ENCODE data around the gene KPNA4.

The KPNA4 gene

DNA sequence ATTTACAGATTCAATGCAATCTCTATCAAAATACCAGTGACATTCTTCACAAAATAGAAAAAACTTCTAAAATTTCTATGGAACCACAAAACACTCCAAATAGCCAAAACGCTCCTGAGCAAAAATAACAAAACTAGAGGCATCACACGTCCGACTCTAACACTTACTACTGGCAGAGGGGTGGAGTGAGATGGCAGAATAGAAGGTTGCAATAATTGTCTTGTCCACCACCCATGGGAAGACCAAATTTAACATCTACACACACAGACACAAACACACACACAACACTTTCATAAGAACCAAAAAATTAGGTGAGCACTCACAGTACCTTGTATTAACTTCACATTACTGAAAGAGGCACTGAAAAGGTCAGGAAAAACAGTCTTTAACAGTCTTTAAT lies 21.3 kb upstream of the KPNA4 start:
- Histone ChIP-seq H3K36me3 (ENCODE audit: insufficient read depth, low read length) (no peaks in the 10 kb centered on the region), H3K4me1 (ENCODE audit: insufficient read depth, low read length, severe bottlenecking) (no peaks in the 10 kb centered on the region), H4K20me1 (ENCODE audit: insufficient read depth, low read length) (no peaks in the 10 kb centered on the region)

DNA sequence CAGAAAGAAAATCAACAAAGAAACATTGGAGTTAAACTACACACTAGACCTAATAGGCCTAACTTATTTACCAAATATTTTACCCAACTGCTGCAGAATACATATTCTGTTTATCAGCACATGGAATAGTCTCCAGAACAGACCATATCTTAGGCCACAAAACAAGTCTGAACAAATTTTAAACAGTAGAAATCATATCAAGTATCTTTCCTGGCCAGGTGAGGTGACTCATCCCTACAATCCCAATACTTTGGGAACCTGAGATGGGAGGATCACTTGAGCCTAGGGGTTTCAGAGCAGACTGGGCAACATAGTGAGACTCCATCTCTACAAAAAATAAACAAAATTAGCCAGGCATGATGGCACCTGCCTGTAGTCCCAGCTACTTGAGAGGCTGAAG lies 18.1 kb upstream of the KPNA4 start:
- H4K20me1 ChIP-seq (ENCODE audit: insufficient read depth, low read length): no peaks in the 10 kb centered on the region
- H3F3A ChIP-seq (ENCODE audit: insufficient read depth, low read length): no peaks in the 10 kb centered on the region

More for the DNA sequence above, 21.3 kb upstream of the KPNA4 start:
- no peak overlapping the region for H3K4me2 ChIP-seq (ENCODE audit: low read length)
- no peaks in the 10 kb centered on the region for H3K9me3 ChIP-seq (ENCODE audit: low read length)
- no peak for TF ChIP-seq EZH2 (IDR thresholded peaks at IDR 0.05; ENCODE audit: borderline replicate concordance, low read length)
- TF ChIP-seq, protein P1, sequence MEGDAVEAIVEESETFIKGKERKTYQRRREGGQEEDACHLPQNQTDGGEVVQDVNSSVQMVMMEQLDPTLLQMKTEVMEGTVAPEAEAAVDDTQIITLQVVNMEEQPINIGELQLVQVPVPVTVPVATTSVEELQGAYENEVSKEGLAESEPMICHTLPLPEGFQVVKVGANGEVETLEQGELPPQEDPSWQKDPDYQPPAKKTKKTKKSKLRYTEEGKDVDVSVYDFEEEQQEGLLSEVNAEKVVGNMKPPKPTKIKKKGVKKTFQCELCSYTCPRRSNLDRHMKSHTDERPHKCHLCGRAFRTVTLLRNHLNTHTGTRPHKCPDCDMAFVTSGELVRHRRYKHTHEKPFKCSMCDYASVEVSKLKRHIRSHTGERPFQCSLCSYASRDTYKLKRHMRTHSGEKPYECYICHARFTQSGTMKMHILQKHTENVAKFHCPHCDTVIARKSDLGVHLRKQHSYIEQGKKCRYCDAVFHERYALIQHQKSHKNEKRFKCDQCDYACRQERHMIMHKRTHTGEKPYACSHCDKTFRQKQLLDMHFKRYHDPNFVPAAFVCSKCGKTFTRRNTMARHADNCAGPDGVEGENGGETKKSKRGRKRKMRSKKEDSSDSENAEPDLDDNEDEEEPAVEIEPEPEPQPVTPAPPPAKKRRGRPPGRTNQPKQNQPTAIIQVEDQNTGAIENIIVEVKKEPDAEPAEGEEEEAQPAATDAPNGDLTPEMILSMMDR (IDR thresholded peaks at IDR 0.05; ENCODE audit: low read length): no peak
- H3K27ac ChIP-seq (ENCODE audit: low read depth, low read length, poor library complexity, severe bottlenecking): no peak overlapping the region
- H3K9me2 ChIP-seq (ENCODE audit: low read depth, low read length): no peaks in the 10 kb centered on the region
- H3F3A ChIP-seq (ENCODE audit: insufficient read depth, low read length): no peaks in the 10 kb centered on the region
- H3K9ac ChIP-seq (ENCODE audit: low read length): no peak overlapping the region
- H2AFZ ChIP-seq (ENCODE audit: low read length): no peak overlapping the region
- no peak overlapping the region for H3K4me3 ChIP-seq (ENCODE audit: low read depth, low read length, poor library complexity, severe bottlenecking)
- no peaks in the 10 kb centered on the region for H3K27me3 ChIP-seq (ENCODE audit: insufficient read depth, low read length)
- H3K79me2 ChIP-seq (ENCODE audit: insufficient read depth, low read length): no peaks in the 10 kb centered on the region

DNA sequence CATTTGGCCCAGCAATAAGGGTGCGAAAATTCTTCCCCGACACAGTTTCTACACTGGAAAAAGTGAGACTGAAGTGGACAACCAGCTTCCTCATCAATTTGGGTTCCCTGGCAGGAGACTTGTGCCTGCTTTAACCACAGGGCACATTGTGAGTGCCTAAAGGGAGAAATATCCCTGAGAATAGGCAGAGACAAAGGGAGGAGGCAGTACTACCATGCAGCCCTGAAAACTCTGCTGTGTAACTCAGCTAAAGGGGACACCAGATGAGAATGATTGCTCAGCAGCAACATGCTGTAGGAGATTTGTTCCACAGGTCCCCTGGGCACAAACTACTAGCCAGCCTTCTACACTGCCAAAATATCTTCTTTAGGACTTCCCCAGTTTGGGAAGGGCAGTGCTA lies 15.6 kb upstream of the KPNA4 start:
- Histone ChIP-seq H3K9me3 (ENCODE audit: low read length) (no peaks in the 10 kb centered on the region; the same call in 1 of the 2 replicates), H3K4me2 (ENCODE audit: low read length) (no peak overlapping the region), H3K27me3 (ENCODE audit: insufficient read depth, low read length) (peaks cover 4% of the 10 kb centered on the region; the same call in 1 of the 2 replicates), H3K9me2 (ENCODE audit: low read depth, low read length) (no peaks in the 10 kb centered on the region), H3K4me1 (ENCODE audit: insufficient read depth, low read length, severe bottlenecking) (no peaks in the 10 kb centered on the region), H4K20me1 (ENCODE audit: insufficient read depth, low read length) (no peaks in the 10 kb centered on the region), H3K4me3 (ENCODE audit: low read depth, low read length, poor library complexity, severe bottlenecking) (no peak overlapping the region), H3K27ac (ENCODE audit: low read depth, low read length, poor library complexity, severe bottlenecking) (no peak overlapping the region), H3F3A (ENCODE audit: insufficient read depth, low read length) (no peaks in the 10 kb centered on the region), H2AFZ (ENCODE audit: low read length) (no peak overlapping the region), H3K79me2 (ENCODE audit: insufficient read depth, low read length) (no peaks in the 10 kb centered on the region), H3K36me3 (ENCODE audit: insufficient read depth, low read length) (no peaks in the 10 kb centered on the region), H3K9ac (ENCODE audit: low read length) (no peak overlapping the region)
- no peak for TF ChIP-seq EZH2 (IDR thresholded peaks at IDR 0.05; ENCODE audit: borderline replicate concordance, low read length)
- TF ChIP-seq, protein P1 (IDR thresholded peaks at IDR 0.05; ENCODE audit: low read length): no peak

More for the DNA sequence above, 18.1 kb upstream of the KPNA4 start:
- H3K4me2 ChIP-seq (ENCODE audit: low read length): no peak overlapping the region
- no peaks in the 10 kb centered on the region for H3K79me2 ChIP-seq (ENCODE audit: insufficient read depth, low read length)
- H3K9ac ChIP-seq (ENCODE audit: low read length): no peak overlapping the region
- H3K36me3 ChIP-seq (ENCODE audit: insufficient read depth, low read length): no peaks in the 10 kb centered on the region
- H2AFZ ChIP-seq (ENCODE audit: low read length): no peak overlapping the region
- no peak overlapping the region for H3K27ac ChIP-seq (ENCODE audit: low read depth, low read length, poor library complexity, severe bottlenecking)
- TF ChIP-seq, protein P1 (IDR thresholded peaks at IDR 0.05; ENCODE audit: low read length): no peak
- H3K9me2 ChIP-seq (ENCODE audit: low read depth, low read length): no peaks in the 10 kb centered on the region
- H3K9me3 ChIP-seq (ENCODE audit: low read length): no peaks in the 10 kb centered on the region; the same call in 1 of the 2 replicates
- H3K4me1 ChIP-seq (ENCODE audit: insufficient read depth, low read length, severe bottlenecking): no peaks in the 10 kb centered on the region
- H3K27me3 ChIP-seq (ENCODE audit: insufficient read depth, low read length): peaks cover 4% of the 10 kb centered on the region; the same call in 1 of the 2 replicates
- no peak overlapping the region for H3K4me3 ChIP-seq (ENCODE audit: low read depth, low read length, poor library complexity, severe bottlenecking)

Data from OCI-LY1 (cell line).